D721Med (cell line): ENCODE measurements around the gene SMAGP.
"Not testable (repeated sequence)": the region's sequence is repeated elsewhere in the genome, so short reads cannot be mapped to it uniquely, and the experiment has no call there.

Experiments used
- DNase-seq: peaks from one replicate; pipeline ENCODE4 v3.0.0; 2011; ENCODE audit warnings: low spot score; ENCODE audit not compliant: insufficient read length
- FAIRE-seq: peaks from 2 replicates; lab custom pipeline; 2011; peaks lifted over from hg19 to GRCh38; lab: Jason Lieb, UNC
- CTCF ChIP-seq: IDR thresholded peaks from 2 replicates; pipeline ENCODE4 v1.5.1; 2012; ENCODE audit warnings: mild to moderate bottlenecking, control low read depth; ENCODE audit not compliant: insufficient read depth; ENCODE audit errors: missing control alignments

SMAGP gene

DNA sequence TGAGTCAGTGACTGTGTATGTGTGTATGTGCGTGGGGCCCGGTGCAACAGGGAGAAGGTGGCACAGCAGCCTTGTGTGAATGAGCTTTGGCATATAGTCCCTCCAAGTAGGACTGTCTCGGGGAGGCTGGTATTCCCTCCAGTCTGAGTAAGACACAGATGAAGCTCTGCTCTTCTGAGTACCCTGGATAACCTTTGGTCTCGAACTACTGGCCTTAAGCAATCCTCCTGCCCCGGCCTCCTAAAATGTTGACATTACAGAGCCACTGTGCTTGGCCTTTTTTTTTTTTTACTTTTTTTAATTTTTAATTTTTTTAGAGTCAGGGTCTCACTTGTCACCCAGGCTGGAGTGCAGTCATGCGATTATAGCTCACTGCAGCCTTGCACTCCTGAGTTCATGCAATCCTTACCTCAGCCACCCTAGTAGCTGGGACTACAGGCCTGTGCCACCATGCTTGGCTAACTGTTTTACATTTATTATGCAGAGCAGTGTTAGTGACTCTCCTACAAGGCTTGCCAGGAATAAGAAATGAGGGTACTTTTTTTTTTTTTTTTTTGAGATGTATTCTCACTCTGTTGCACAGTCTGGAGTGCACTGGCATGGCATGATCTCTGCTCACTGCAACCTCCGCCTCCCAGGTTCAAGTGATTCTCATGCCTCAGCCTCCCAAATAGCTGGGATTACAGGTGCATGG, 41.0 kb downstream of the SMAGP start:
- no peak for TF ChIP-seq CTCF
- DNase-seq (no peak), FAIRE-seq (no peak)

DNA sequence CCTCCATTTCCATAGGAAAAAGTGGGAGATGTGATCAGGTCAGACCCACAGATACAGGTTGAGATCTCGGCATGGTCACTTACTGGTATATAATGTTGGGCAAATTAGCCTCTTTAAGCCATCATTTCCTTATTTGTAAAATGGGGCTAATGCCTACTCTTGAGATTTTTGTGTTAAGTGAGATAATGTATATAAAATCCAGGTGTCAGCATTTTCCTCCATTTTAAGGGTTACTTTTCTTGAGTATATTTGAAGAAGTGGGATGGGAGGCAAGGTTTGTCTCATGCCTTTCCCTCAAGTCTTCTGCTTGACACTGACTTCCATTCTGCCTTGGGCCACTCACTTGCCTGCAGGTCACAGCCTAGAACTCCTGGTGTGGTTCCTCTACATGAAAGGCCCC, 42.3 kb downstream of the SMAGP start:
- no peak for TF ChIP-seq CTCF
- DNase-seq (no peak), FAIRE-seq (no peak)

DNA sequence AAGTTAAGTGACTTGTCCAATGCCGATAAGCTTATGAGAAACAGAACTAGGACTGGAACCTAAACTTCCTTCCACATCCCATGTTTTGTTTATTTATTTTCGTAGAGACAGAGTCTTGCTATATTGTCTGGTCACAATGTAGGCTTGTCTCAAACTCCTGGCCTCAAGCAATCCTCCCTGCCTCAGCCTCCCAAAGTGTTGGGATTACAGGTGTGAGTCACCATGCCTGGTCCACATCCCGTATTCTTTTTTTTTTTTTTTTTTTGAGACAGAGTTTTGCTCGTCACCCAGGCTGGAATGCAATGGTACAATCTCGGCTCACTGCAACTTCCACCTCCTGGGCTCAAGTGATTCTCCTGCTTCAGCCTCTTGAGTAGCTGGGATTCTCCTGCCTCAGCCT, 43.1 kb downstream of the SMAGP start:
- FAIRE-seq, DNase-seq: not testable (repeated sequence)

DNA sequence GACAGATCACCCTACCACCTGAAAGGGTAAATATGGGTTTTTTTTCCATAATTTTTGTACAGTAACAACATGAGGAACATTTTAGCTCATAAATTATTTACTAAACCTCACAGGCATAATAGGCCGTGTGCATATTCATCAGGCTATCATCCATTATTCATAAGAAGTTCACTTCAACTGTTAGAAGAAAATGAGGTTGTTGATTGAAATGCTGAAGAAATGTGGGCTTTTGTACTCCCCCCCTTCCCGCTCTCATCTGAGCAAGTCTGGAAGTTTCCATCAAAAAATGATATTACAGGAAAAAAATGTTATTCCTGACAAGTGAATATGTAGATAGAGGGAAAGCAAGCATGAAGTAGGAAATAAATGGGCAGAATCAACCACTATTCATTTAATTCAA, 44.4 kb downstream of the SMAGP start:
- FAIRE-seq, result no peak
- DNase-seq, result no peak
- no peak for TF ChIP-seq CTCF

- FAIRE-seq, result no peak
- TF ChIP-seq CTCF, result no peak
- no peak for DNase-seq
These were observed 45.0 kb downstream of the SMAGP start for GRCh38 chr12:51225234-51225633.

- no peak for DNase-seq
- no peak for TF ChIP-seq CTCF
- FAIRE-seq, result no peak
These were observed 45.6 kb downstream of the SMAGP start for GRCh38 chr12:51224625-51225024.

GRCh38 chr12:51222461-51222860, 47.8 kb downstream of the SMAGP start:
- DNase-seq (no peak), FAIRE-seq (no peak)
- no peak for TF ChIP-seq CTCF

- FAIRE-seq, result peak; percentile 89
- DNase-seq, result not testable (repeated sequence)
These were observed 50.4 kb downstream of the SMAGP start for GRCh38 chr12:51219857-51220256.
